ENCODE measurements around the gene ADAM15. TPM values are rescaled to one million over a fixed set of nuclear protein-coding genes. Genes with fewer than 3 reads are reported as not detected.

Gene ADAM15
- total and polyA plus RNA-seq, 2 of the 8 experiments (the other 6 are each of a cell fraction or from before 2014, with no cell fraction given) = 32.9 to 37.6 TPM

GRCh38 chr1:155064111-155064831 lies 13.2 kb downstream of the ADAM15 start:
- WGBS, 2 experiments (ENCODE audit: extremely low coverage in 1 of 2, insufficient coverage in 1 of 2, insufficient read length in 1 of 2, insufficient replicate concordance in 2 of 2, low coverage in 1 of 2, low lambda C conversion rate in 2 of 2, missing lambda C conversion rate in 1 of 2) = 19% methylated on average over 11 of the region's 14 CpGs; no CpG with 5 or more reads in 1 of the 2 experiments
- CTCF ChIA-PET (ENCODE audit: partially characterized antibody) = interaction anchor here (0.9 to 33.9 kb wide), 10 partner anchors 1 to 111 kb away, joined by 3 to 907 read pairs (median 34); partner anchors contain the start of genes ADAM15, EFNA3, EFNA4 and KRTCAP2
- TF ChIP-seq TCF12 (IDR thresholded peaks at IDR 0.05; ENCODE audit: low read depth, low read length) (no peak), KDM4A (IDR thresholded peaks at IDR 0.05; ENCODE audit: low read depth, low read length, severe bottlenecking) (peak; percentile 51), EZH2 (IDR thresholded peaks at IDR 0.05; ENCODE audit: low read depth, low read length, severe bottlenecking) (no peak), ASH2L (IDR thresholded peaks at IDR 0.05; ENCODE audit: low read length) (peak; percentile 49), KDM5A (IDR thresholded peaks at IDR 0.05; ENCODE audit: low read length) (0 out of 2 replicates have a peak, but pooled peaks have one; percentile 14), SP4 (IDR thresholded peaks at IDR 0.05; ENCODE audit: low read length) (no peak), PHF8 (conservative IDR thresholded peaks at IDR 0.05; ENCODE audit: low read depth, low read length) (0 out of 2 replicates have a peak, but pooled peaks have one; percentile 45), KDM1A (IDR thresholded peaks at IDR 0.05; ENCODE audit: borderline replicate concordance, low read length) (peak; percentile 99), NANOG (IDR thresholded peaks at IDR 0.05; ENCODE audit: insufficient read depth, low read depth, low read length, poor library complexity, severe bottlenecking) (no peak), HDAC2 (IDR thresholded peaks at IDR 0.05; ENCODE audit: borderline replicate concordance in 1 of 2, low read depth in 2 of 2, low read length in 2 of 2) (peak in 1 of 2 experiments; percentile 97; a peak in 2 of 4 replicates)

More at GRCh38 chr1:155064111-155064831, 13.2 kb downstream of the ADAM15 start:
- Histone ChIP-seq H3K27me3 (replicated peaks in 1 of 4; ENCODE audit: control insufficient read depth in 3 of 4, extremely low read depth in 1 of 4, insufficient read depth in 3 of 4, low read length in 3 of 4) (peaks cover 0 to 4% (median 1%) of the 10 kb centered on the region in 4 experiments; a peak in 2 of 7 replicates), H2BK5ac (ENCODE audit: low read depth, low read length) (0 out of 2 replicates have a peak overlapping the region, but pooled peaks have one; percentile 49), H3K23me2 (ENCODE audit: low read depth, low read length) (peaks cover 15% of the 10 kb centered on the region), H2AK5ac (ENCODE audit: low read depth, low read length) (no peak overlapping the region), H3K23ac (ENCODE audit: insufficient read length) (no peak overlapping the region), H4K8ac (ENCODE audit: extremely low read depth, insufficient read depth, low read length) (peak overlapping the region; percentile 47; the same call in 1 of the 2 replicates), H2BK120ac (replicated peaks; ENCODE audit: low read depth, low read length) (no peak overlapping the region), H3K79me2 (ENCODE audit: control insufficient read depth in 1 of 2, insufficient read depth in 2 of 2, low read length in 2 of 2) (peaks cover 0 to 15% of the 10 kb centered on the region in 2 experiments; a peak in 2 of 4 replicates), H3K36me3 (ENCODE audit: control insufficient read depth in 2 of 4, insufficient read depth in 4 of 4, low read length in 3 of 4) (peaks cover 0 to 10% (median 4%) of the 10 kb centered on the region in 4 experiments; a peak in 5 of 8 replicates), H2BK20ac (ENCODE audit: low read length) (0 out of 2 replicates have a peak overlapping the region, but pooled peaks have one; percentile 61), H3K56ac (replicated peaks; ENCODE audit: insufficient read length, low read depth, low read length) (no peak overlapping the region), H4K91ac (replicated peaks; ENCODE audit: insufficient read length, low read length) (peak overlapping the region; percentile 70), H4K20me1 (replicated peaks in 1 of 2; ENCODE audit: control insufficient read depth in 1 of 2, insufficient read depth in 2 of 2, low read length in 2 of 2) (peaks cover 2 to 16% of the 10 kb centered on the region in 2 experiments), H3K4me1 (replicated peaks in 1 of 4; ENCODE audit: control insufficient read depth in 3 of 4, insufficient read depth in 4 of 4, low read length in 3 of 4) (peaks cover 0 to 19% (median 6%) of the 10 kb centered on the region in 4 experiments; a peak in 5 of 7 replicates), H3K4ac (replicated peaks; ENCODE audit: insufficient read length, low read depth, low read length) (no peak overlapping the region), H3K27ac (ENCODE audit: low read depth, low read length) (peak overlapping the region; percentile 65; the same call in 1 of the 2 replicates), H2BK12ac (ENCODE audit: low read depth, low read length) (peak overlapping the region; percentile 55; the same call in 1 of the 2 replicates), H3K4me2 (ENCODE audit: insufficient read depth in 1 of 2, low read depth in 2 of 2, low read length in 2 of 2) (peak overlapping the region; percentile 62 to 68), H3K4me3 (ENCODE audit: extremely low read depth in 1 of 4, insufficient read depth in 2 of 4, low read depth in 3 of 4, low read length in 4 of 4) (peak overlapping the region; percentile 60 to 85 (median 73)), H4K5ac (ENCODE audit: insufficient read length, low read depth, low read length) (peak overlapping the region; percentile 66), H3K14ac (ENCODE audit: insufficient read length) (no peak overlapping the region), H2AFZ (ENCODE audit: low read length) (no peak overlapping the region), H3K9me3 (ENCODE audit: insufficient read depth in 2 of 2, low read depth in 1 of 2, low read length in 1 of 2) (no peaks in the 10 kb centered on the region), H3K9ac (replicated peaks in 1 of 4; ENCODE audit: extremely low read depth in 1 of 4, low read depth in 3 of 4, low read length in 3 of 4) (peak overlapping the region; percentile 9 to 73 (median 52); a peak in 6 of 7 replicates), H3K79me1 (ENCODE audit: low read depth, low read length) (no peaks in the 10 kb centered on the region), H3K18ac (ENCODE audit: extremely low read depth, low read length) (peak overlapping the region; percentile 76), H2BK15ac (ENCODE audit: low read length) (peak overlapping the region; percentile 88; the same call in 1 of the 2 replicates)
- FAIRE-seq (no peak), DNase-seq (ENCODE audit: low read depth in 1 of 2, low spot score in 2 of 2) (no peak)
- POLR2A ChIA-PET (ENCODE audit: partially characterized antibody) = interaction anchor here (0.8 to 3.1 kb wide), 16 partner anchors 8 to 132 kb away, joined by 3 to 21 read pairs (median 4); partner anchors contain the start of genes EFNA3, FLAD1 and SHC1

Measured in H1 (cell line).